Prostate gland (tissue), 2 donors: Measurements from ENCODE around the gene KCNH6. TPM values are rescaled to one million over a fixed set of nuclear protein-coding genes. Genes with fewer than 3 reads are reported as not detected.

ENCODE experiments used
- DNase-seq: peaks from one replicate; pipeline ENCODE4 v3.0.0-alpha.2; 2019; ENCODE audit warnings: low spot score
- H3K27ac ChIP-seq, 2 donors: fragments of 200-600 bp; sonication (generic); 2 replicates each; pipeline ENCODE4 v1.5.1; 2017 to 2019
- H3K27me3 ChIP-seq: fragments of 200-600 bp; sonication (generic); replicated peaks from 2 replicates; pipeline ENCODE4 v1.5.1; 2019; ENCODE audit not compliant: insufficient read depth
- H3K36me3 ChIP-seq, 2 donors: fragments of 200-600 bp; sonication (generic); 1 replicate in 1 of 2; 2 replicates in 1 of 2; pipeline versions ENCODE4 v1.5.1 to v1.8.1; 2017 to 2019
- H3K4me1 ChIP-seq: fragments of 200-600 bp; sonication (generic); replicated peaks from 2 replicates; pipeline ENCODE4 v1.5.1; 2019
- H3K4me3 ChIP-seq, 2 donors: fragments of 200-600 bp; sonication (generic); 2 replicates each; pipeline ENCODE4 v1.5.1; 2017 to 2019
- H3K9me3 ChIP-seq: fragments of 200-600 bp; sonication (generic); 2 replicates; pipeline ENCODE4 v1.5.1; 2017
- POLR2A ChIP-seq: fragments of 450-650 bp; IDR thresholded peaks from one replicate; pipeline ENCODE4 v1.6.1; 2016; ENCODE audit warnings: antibody characterized with exemption, mild to moderate bottlenecking
- POLR2AphosphoS5 ChIP-seq: sonication (generic); formaldehyde crosslinking; IDR thresholded peaks from one replicate; pipeline ENCODE4 v1.6.1; 2017; ENCODE audit warnings: antibody characterized with exemption
- WGBS: methylation state at CpG from one replicate; pipeline ENCODE4 v1.1.5; 2018; 5-methylcytosine and 5-hydroxymethylcytosine counted together
- intact Hi-C: fragments of 100-400 bp; cut with DNase I; formaldehyde crosslinking; loops from one replicate; pipeline ENCODE4 v1.14.2; 2022
- total RNA-seq, 2 donors: library from RNA; depleted of rRNA; stranded (reverse); fragments of >200 nt; gene quantifications; one replicate each; pipeline ENCODE4 v1.1.0, GENCODE V29; 2016
- TF ChIP-seq, protein P1 (sequence below), 4 experiments: fragments of 200-600 bp in 2 of 4; fragments of 450-650 bp in 2 of 4; sonication (generic) in 2 of 4; IDR thresholded peaks; 1 replicate in 3 of 4; 2 replicates in 1 of 4; pipeline ENCODE4 v1.5.1; 2016 to 2019; ENCODE audit warnings: antibody characterized with exemption in 4 of 4, mild to moderate bottlenecking in 2 of 4, moderate library complexity in 2 of 4

Gene KCNH6
- total RNA-seq, 2 donors from 2014 or later, result 8.1 to 22.4 TPM

- TF ChIP-seq, protein P1, sequence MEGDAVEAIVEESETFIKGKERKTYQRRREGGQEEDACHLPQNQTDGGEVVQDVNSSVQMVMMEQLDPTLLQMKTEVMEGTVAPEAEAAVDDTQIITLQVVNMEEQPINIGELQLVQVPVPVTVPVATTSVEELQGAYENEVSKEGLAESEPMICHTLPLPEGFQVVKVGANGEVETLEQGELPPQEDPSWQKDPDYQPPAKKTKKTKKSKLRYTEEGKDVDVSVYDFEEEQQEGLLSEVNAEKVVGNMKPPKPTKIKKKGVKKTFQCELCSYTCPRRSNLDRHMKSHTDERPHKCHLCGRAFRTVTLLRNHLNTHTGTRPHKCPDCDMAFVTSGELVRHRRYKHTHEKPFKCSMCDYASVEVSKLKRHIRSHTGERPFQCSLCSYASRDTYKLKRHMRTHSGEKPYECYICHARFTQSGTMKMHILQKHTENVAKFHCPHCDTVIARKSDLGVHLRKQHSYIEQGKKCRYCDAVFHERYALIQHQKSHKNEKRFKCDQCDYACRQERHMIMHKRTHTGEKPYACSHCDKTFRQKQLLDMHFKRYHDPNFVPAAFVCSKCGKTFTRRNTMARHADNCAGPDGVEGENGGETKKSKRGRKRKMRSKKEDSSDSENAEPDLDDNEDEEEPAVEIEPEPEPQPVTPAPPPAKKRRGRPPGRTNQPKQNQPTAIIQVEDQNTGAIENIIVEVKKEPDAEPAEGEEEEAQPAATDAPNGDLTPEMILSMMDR (IDR thresholded peaks at IDR 0.05), result no peak
- TF ChIP-seq POLR2AphosphoS5 (no peak), POLR2A (no peak)
- Histone ChIP-seq H3K36me3 (no peaks in the 10 kb centered on the region), H3K27ac (peak overlapping the region; percentile 2 to 39), H3K27me3 (no peaks in the 10 kb centered on the region), H3K4me1 (no peaks in the 10 kb centered on the region), H3K4me3 (no peak overlapping the region), H3K9me3 (no peaks in the 10 kb centered on the region)
- 84% methylated on average over 9 of the region's 9 CpGs for WGBS
- no peak for DNase-seq
- intact Hi-C loops, result no loop called here
Measured at GRCh38 chr17:63498626-63499195, 24.4 kb upstream of the KCNH6 start.

GRCh38 chr17:63500543-63501390, 22.4 kb upstream of the KCNH6 start:
- Histone ChIP-seq H3K9me3 (no peaks in the 10 kb centered on the region), H3K4me3 (no peak overlapping the region), H3K36me3 (no peaks in the 10 kb centered on the region), H3K27me3 (no peaks in the 10 kb centered on the region), H3K27ac (no peak overlapping the region), H3K4me1 (no peaks in the 10 kb centered on the region)
- intact Hi-C loops, result no loop called here
- WGBS, result 75% methylated on average over 14 of the region's 14 CpGs
- no peak for DNase-seq
- TF ChIP-seq, protein P1 (IDR thresholded peaks at IDR 0.05), result no peak
- TF ChIP-seq POLR2A (no peak), POLR2AphosphoS5 (no peak)

- Histone ChIP-seq H3K27me3 (no peaks in the 10 kb centered on the region), H3K9me3 (no peaks in the 10 kb centered on the region), H3K4me1 (no peaks in the 10 kb centered on the region), H3K36me3 (no peaks in the 10 kb centered on the region), H3K4me3 (no peak overlapping the region), H3K27ac (peak overlapping the region; percentile 81 to 89)
- peak; percentile 42 for DNase-seq
- 33% methylated on average over 8 of the region's 8 CpGs for WGBS
- TF ChIP-seq POLR2A (no peak), POLR2AphosphoS5 (peak; percentile 79)
- intact Hi-C loops, result no loop called here
Measured at GRCh38 chr17:63503341-63503705, 19.8 kb upstream of the KCNH6 start.

GRCh38 chr17:63504261-63504660, 18.9 kb upstream of the KCNH6 start:
- DNase-seq, result no peak
- Histone ChIP-seq H3K27ac (peak overlapping the region; percentile 81 to 89), H3K36me3 (no peaks in the 10 kb centered on the region), H3K4me1 (no peaks in the 10 kb centered on the region), H3K9me3 (no peaks in the 10 kb centered on the region), H3K4me3 (no peak overlapping the region), H3K27me3 (no peaks in the 10 kb centered on the region)
- no peak for TF ChIP-seq POLR2A
- TF ChIP-seq POLR2AphosphoS5, result no peak
- TF ChIP-seq, protein P1 (IDR thresholded peaks at IDR 0.05), result no peak
- intact Hi-C loops, result no loop called here

DNA sequence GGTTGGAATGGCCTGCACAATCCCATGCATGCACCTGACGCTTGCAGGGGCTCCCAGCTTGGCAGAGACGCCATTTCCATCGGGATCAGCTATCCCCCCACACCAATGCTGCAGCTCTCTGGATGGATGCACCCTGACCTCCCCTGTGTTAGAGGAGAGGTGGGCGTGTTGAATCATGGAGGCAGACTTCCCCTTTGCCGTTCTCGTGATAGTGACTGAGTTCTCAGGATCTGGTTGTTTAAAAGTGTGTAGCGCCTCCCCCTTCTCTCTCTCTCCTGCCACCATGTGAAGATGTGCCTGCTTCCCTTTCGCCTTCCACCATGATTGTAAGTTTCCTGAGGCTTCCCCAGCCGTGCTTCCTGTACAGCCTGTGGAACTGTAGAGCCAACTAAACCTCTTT, 17.8 kb upstream of the KCNH6 start:
- Histone ChIP-seq H3K9me3 (no peaks in the 10 kb centered on the region), H3K27me3 (no peaks in the 10 kb centered on the region), H3K27ac (no peak overlapping the region), H3K36me3 (no peaks in the 10 kb centered on the region), H3K4me1 (no peaks in the 10 kb centered on the region), H3K4me3 (no peak overlapping the region)
- no peak for DNase-seq
- intact Hi-C loops, result no loop called here
- WGBS, result 90% methylated on average over 9 of the region's 9 CpGs
- TF ChIP-seq, protein P1 (IDR thresholded peaks at IDR 0.05), result no peak
- no peak for TF ChIP-seq POLR2AphosphoS5
- no peak for TF ChIP-seq POLR2A
